Tibial nerve (tissue), 4 donors: ENCODE results near the gene BTBD2.

Source experiments
- CTCF ChIP-seq, 5 experiments: fragments of 200-600 bp in 3 of 5; fragments of 450-650 bp in 2 of 5; sonication (generic) in 3 of 5; IDR thresholded peaks; one replicate each; pipeline ENCODE4 v1.5.1; 2016 to 2019; ENCODE audit warnings: antibody characterized with exemption in 5 of 5, mild to moderate bottlenecking in 3 of 5, moderate library complexity in 2 of 5
- EP300 ChIP-seq, 2 donors: sonication (generic); formaldehyde crosslinking; IDR thresholded peaks; one replicate each; pipeline ENCODE4 v1.6.1; 2017; ENCODE audit warnings: antibody characterized with exemption in 2 of 2, mild to moderate bottlenecking in 1 of 2

GRCh38 chr19:1955171-1956121 is 60.1 kb downstream of the BTBD2 start:
- TF ChIP-seq CTCF (IDR thresholded peaks at IDR 0.05) (no peak), EP300 (IDR thresholded peaks at IDR 0.05) (no peak)
